ENCODE measurements around the gene RBM44. TPM values are rescaled to one million over a fixed set of nuclear protein-coding genes. Genes with fewer than 3 reads are reported as not detected.

Gene RBM44
- total and polyA plus RNA-seq, 4 donors: 0.02 to 0.75 (median 0.15) TPM

GRCh38 chr2:237820421-237820820 lies 21.8 kb downstream of the RBM44 start:
- no peak overlapping the region for H3K9ac ChIP-seq (ENCODE audit: low read depth in 1 of 2, low read length in 2 of 2)
- H3K9me3 ChIP-seq (ENCODE audit: control insufficient read depth in 4 of 4, low read length in 3 of 4): no peaks in the 10 kb centered on the region
- no peak overlapping the region for H3K4me3 ChIP-seq (ENCODE audit: low read depth in 1 of 3, low read length in 3 of 3)
- H3K27ac ChIP-seq (ENCODE audit: low read depth in 1 of 2, low read length in 2 of 2): no peak overlapping the region
- WGBS: 89% methylated on average over 2 of the region's 2 CpGs
- DNase-seq (ENCODE audit: low spot score): no peak
- peaks cover 0 to 6% (median 0%) of the 10 kb centered on the region in 4 donors for H3K4me1 ChIP-seq (ENCODE audit: control insufficient read depth in 4 of 4, insufficient read depth in 4 of 4, low read length in 3 of 4)
- no peak for TF ChIP-seq ZBTB33 (IDR thresholded peaks at IDR 0.05)
- no peak for TF ChIP-seq REST (IDR thresholded peaks at IDR 0.05)
- TF ChIP-seq YY1 (IDR thresholded peaks at IDR 0.05): no peak
- TF ChIP-seq JUND (IDR thresholded peaks at IDR 0.05): no peak
- no peak for TF ChIP-seq SP1 (IDR thresholded peaks at IDR 0.05)
- no peak for TF ChIP-seq TAF1 (conservative IDR thresholded peaks at IDR 0.05)
- TF ChIP-seq EGR1 (IDR thresholded peaks at IDR 0.05; ENCODE audit: low read depth in 2 of 2): no peak
- H3K27me3 ChIP-seq (ENCODE audit: control insufficient read depth in 4 of 4, insufficient read depth in 4 of 4, low read length in 3 of 4): no peaks in the 10 kb centered on the region
- no peaks in the 10 kb centered on the region for H3K36me3 ChIP-seq (ENCODE audit: control insufficient read depth in 4 of 4, insufficient read depth in 3 of 4, low read depth in 1 of 4, low read length in 3 of 4)

- TF ChIP-seq GABPA (IDR thresholded peaks at IDR 0.05 in 1 of 2, conservative IDR thresholded peaks at IDR 0.05 in 1 of 2): no peak
- no peak for TF ChIP-seq TAF1 (conservative IDR thresholded peaks at IDR 0.05)
- TF ChIP-seq RAD21 (IDR thresholded peaks at IDR 0.05): no peak
- no peak for TF ChIP-seq CTCF (IDR thresholded peaks at IDR 0.05; ENCODE audit: low read depth, low read length, missing input control)
- TF ChIP-seq FOXA2 (IDR thresholded peaks at IDR 0.05): no peak
- TF ChIP-seq HNF4G (IDR thresholded peaks at IDR 0.05): no peak
- no peak for TF ChIP-seq ATF3 (IDR thresholded peaks at IDR 0.05)
- no peak for TF ChIP-seq SP1 (IDR thresholded peaks at IDR 0.05)
- no peak for TF ChIP-seq EGR1 (IDR thresholded peaks at IDR 0.05; ENCODE audit: low read depth in 2 of 2)
- no peak for TF ChIP-seq YY1 (IDR thresholded peaks at IDR 0.05)
- TF ChIP-seq FOXA1 (IDR thresholded peaks at IDR 0.05): no peak
- no peak for TF ChIP-seq ZBTB33 (IDR thresholded peaks at IDR 0.05)
- no peak for TF ChIP-seq JUND (IDR thresholded peaks at IDR 0.05)
- no peak for TF ChIP-seq RXRA (IDR thresholded peaks at IDR 0.05)
- no peak for TF ChIP-seq NR2F2 (IDR thresholded peaks at IDR 0.05)
- no peak for TF ChIP-seq HNF4A (conservative IDR thresholded peaks at IDR 0.05)
- TF ChIP-seq MAX (IDR thresholded peaks at IDR 0.05): no peak
- TF ChIP-seq REST (IDR thresholded peaks at IDR 0.05): no peak
- WGBS: 97% methylated on average over 2 of the region's 2 CpGs
- no peak for DNase-seq (ENCODE audit: low spot score)
- Histone ChIP-seq H3K36me3 (ENCODE audit: control insufficient read depth in 4 of 4, insufficient read depth in 3 of 4, low read depth in 1 of 4, low read length in 3 of 4) (no peaks in the 10 kb centered on the region), H3K27me3 (ENCODE audit: control insufficient read depth in 4 of 4, insufficient read depth in 4 of 4, low read length in 3 of 4) (no peaks in the 10 kb centered on the region), H3K9ac (ENCODE audit: low read depth in 1 of 2, low read length in 2 of 2) (no peak overlapping the region), H3K27ac (ENCODE audit: low read depth in 1 of 2, low read length in 2 of 2) (no peak overlapping the region), H3K4me3 (ENCODE audit: low read depth in 1 of 3, low read length in 3 of 3) (no peak overlapping the region), H3K4me1 (ENCODE audit: control insufficient read depth in 4 of 4, insufficient read depth in 4 of 4, low read length in 3 of 4) (peaks cover 0 to 2% (median 0%) of the 10 kb centered on the region in 4 donors), H3K9me3 (ENCODE audit: control insufficient read depth in 4 of 4, low read length in 3 of 4) (no peaks in the 10 kb centered on the region)
These were observed 25.0 kb downstream of the RBM44 start for GRCh38 chr2:237823544-237823943.
